Smooth muscle cell (in vitro differentiated cells): ENCODE measurements around the gene RHOT2. TPM values are rescaled to one million over a fixed set of nuclear protein-coding genes. Genes with fewer than 3 reads are reported as not detected.

Experiments used
- DNase-seq: peaks from one replicate; lab custom pipeline; 2025; ENCODE audit not compliant: unreplicated experiment; lab: John Stamatoyannopoulos, UW
- H2AFZ ChIP-seq: fragments of 200-600 bp; sonication (generic); 2 replicates; pipeline ENCODE4 v1.6.0; 2016; ENCODE audit warnings: antibody characterized with exemption, low read depth, mild to moderate bottlenecking
- H3F3A ChIP-seq: fragments of 200-600 bp; sonication (generic); 2 replicates; pipeline ENCODE4 v1.6.0; 2017; ENCODE audit warnings: antibody characterized with exemption, low read depth
- H3K27ac ChIP-seq: fragments of 200-600 bp; sonication (generic); 2 replicates; pipeline ENCODE4 v1.5.1; 2016; ENCODE audit warnings: low read depth, mild to moderate bottlenecking
- H3K27me3 ChIP-seq: fragments of 200-600 bp; sonication (generic); 2 replicates; pipeline ENCODE4 v1.6.1; 2016; ENCODE audit warnings: low read depth, mild to moderate bottlenecking
- H3K36me3 ChIP-seq: fragments of 200-600 bp; sonication (generic); 2 replicates; pipeline ENCODE4 v1.5.1; 2016; ENCODE audit warnings: low read depth
- H3K4me1 ChIP-seq: fragments of 200-600 bp; sonication (generic); 2 replicates; pipeline ENCODE4 v1.5.1; 2016; ENCODE audit warnings: low read depth
- H3K4me2 ChIP-seq: fragments of 200-600 bp; sonication (generic); 2 replicates; pipeline ENCODE4 v1.6.0; 2016; ENCODE audit warnings: mild to moderate bottlenecking
- H3K4me3 ChIP-seq: fragments of 200-600 bp; sonication (generic); 2 replicates; pipeline ENCODE4 v1.5.1; 2016; ENCODE audit warnings: mild to moderate bottlenecking
- H3K79me2 ChIP-seq: fragments of 200-600 bp; sonication (generic); 2 replicates; pipeline ENCODE4 v1.6.0; 2016; ENCODE audit warnings: low read depth, mild to moderate bottlenecking
- H3K9ac ChIP-seq: fragments of 200-600 bp; sonication (generic); 2 replicates; pipeline ENCODE4 v1.6.0; 2016; ENCODE audit warnings: low read depth
- H3K9me3 ChIP-seq: fragments of 200-600 bp; sonication (generic); replicated peaks from 2 replicates; pipeline ENCODE4 v1.5.1; 2016; ENCODE audit warnings: low read depth
- H4K20me1 ChIP-seq: fragments of 200-600 bp; sonication (generic); 2 replicates; pipeline ENCODE4 v1.6.0; 2016; ENCODE audit warnings: low read depth
- CTCF ChIP-seq: fragments of 200-600 bp; sonication (generic); IDR thresholded peaks from 2 replicates; pipeline ENCODE4 v1.5.1; 2017; ENCODE audit warnings: borderline replicate concordance, mild to moderate bottlenecking, antibody characterized with exemption; ENCODE audit not compliant: insufficient read depth, poor library complexity, severe bottlenecking
- WGBS: methylation state at CpG from one replicate; pipeline ENCODE4 v1.1.7; 2016; ENCODE audit warnings: low lambda C conversion rate; 5-methylcytosine and 5-hydroxymethylcytosine counted together
- polyA plus RNA-seq: library from polyadenylated mRNA; unstranded; fragments of >200 nt; fragmentation: Nextera tagmentation; extraction: Ambion mirVana; gene quantifications from 2 replicates; pipeline ENCODE4 v1.2.1, GENCODE V29; 2016
- total RNA-seq: library from RNA; depleted of rRNA; stranded (reverse); fragments of >200 nt; gene quantifications from 2 replicates; pipeline ENCODE4 v1.2.3, GENCODE V29; 2014

Gene RHOT2
- total and polyA plus RNA-seq, 2 experiments from 2014 or later, result 41.4 to 148 TPM

GRCh38 chr16:717450-718245 lies 49.7 kb downstream of the RHOT2 start:
- DNase-seq, result no peak
- TF ChIP-seq CTCF, result no peak
- H3K79me2 ChIP-seq, result no peaks in the 10 kb centered on the region

GRCh38 chr16:718389-718788 lies 50.5 kb downstream of the RHOT2 start:
- Histone ChIP-seq H3K27me3 (no peaks in the 10 kb centered on the region), H3K4me1 (peaks cover 15% of the 10 kb centered on the region), H3F3A (no peaks in the 10 kb centered on the region), H4K20me1 (peaks cover 18% of the 10 kb centered on the region), H3K4me3 (no peak overlapping the region), H3K36me3 (no peaks in the 10 kb centered on the region), H3K27ac (no peak overlapping the region), H2AFZ (no peak overlapping the region), H3K9ac (no peak overlapping the region), H3K9me3 (no peaks in the 10 kb centered on the region), H3K79me2 (no peaks in the 10 kb centered on the region), H3K4me2 (no peak overlapping the region)
- TF ChIP-seq CTCF, result no peak
- no peak for DNase-seq
- 97% methylated on average over 9 of the region's 9 CpGs for WGBS

More at GRCh38 chr16:717450-718245, 49.7 kb downstream of the RHOT2 start:
- H4K20me1 ChIP-seq, result peaks cover 18% of the 10 kb centered on the region
- no peaks in the 10 kb centered on the region for H3K9me3 ChIP-seq
- H3F3A ChIP-seq, result no peaks in the 10 kb centered on the region
- no peak overlapping the region for H3K4me2 ChIP-seq
- no peaks in the 10 kb centered on the region for H3K27me3 ChIP-seq
- no peak overlapping the region for H2AFZ ChIP-seq
- H3K4me1 ChIP-seq, result peaks cover 15% of the 10 kb centered on the region
- no peak overlapping the region for H3K27ac ChIP-seq
- no peak overlapping the region for H3K9ac ChIP-seq
- no peak overlapping the region for H3K4me3 ChIP-seq
- H3K36me3 ChIP-seq, result no peaks in the 10 kb centered on the region
- WGBS, result 90% methylated on average over 30 of the region's 32 CpGs

GRCh38 chr16:718922-719321 lies 51.0 kb downstream of the RHOT2 start:
- H3K27ac ChIP-seq, result no peak overlapping the region
- no peaks in the 10 kb centered on the region for H3K27me3 ChIP-seq
- TF ChIP-seq CTCF, result no peak
- H4K20me1 ChIP-seq, result peaks cover 18% of the 10 kb centered on the region
- H3K79me2 ChIP-seq, result no peaks in the 10 kb centered on the region
- H3K4me1 ChIP-seq, result peaks cover 15% of the 10 kb centered on the region
- H3F3A ChIP-seq, result no peaks in the 10 kb centered on the region
- no peaks in the 10 kb centered on the region for H3K9me3 ChIP-seq
- no peak overlapping the region for H3K9ac ChIP-seq
- H3K4me2 ChIP-seq, result no peak overlapping the region
- no peak overlapping the region for H3K4me3 ChIP-seq
- WGBS, result 93% methylated on average over 6 of the region's 6 CpGs
- no peak overlapping the region for H2AFZ ChIP-seq
- no peak for DNase-seq
- H3K36me3 ChIP-seq, result no peaks in the 10 kb centered on the region
